ENCODE measurements around the gene DOC2B. TPM values are rescaled to one million over a fixed set of nuclear protein-coding genes. Genes with fewer than 3 reads are reported as not detected.

The DOC2B gene
- total RNA-seq, 5 donors from 2014 or later (not counting 1 experiment from before 2014, with no cell fraction given), result 0.05 to 0.16 (median 0.09) TPM; not detected in 2

DNA sequence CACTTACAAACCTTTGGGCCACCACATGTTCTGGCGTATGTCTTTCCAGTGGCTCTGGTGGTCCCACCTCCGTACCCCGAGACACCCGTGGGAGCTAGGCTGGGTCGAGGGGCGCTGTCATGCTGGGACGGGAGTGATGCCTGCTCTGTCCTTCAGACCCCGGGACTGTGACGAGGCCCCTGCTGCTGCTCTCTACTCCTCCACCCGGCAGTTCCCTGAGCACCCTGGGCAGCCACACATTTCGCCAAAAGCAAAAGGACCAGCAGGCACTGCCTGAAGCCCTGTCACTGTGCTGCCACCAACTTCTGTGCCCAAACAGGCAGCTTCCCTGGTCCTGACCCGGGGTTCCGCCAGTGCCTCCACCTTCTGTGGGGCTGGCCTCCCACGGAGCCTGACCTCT is 15.5 kb downstream of the DOC2B start:
- H3K4me3 ChIP-seq (ENCODE audit: control insufficient read depth in 1 of 2, extremely low read depth in 1 of 2, low read length in 1 of 2), result no peak overlapping the region
- no peak overlapping the region for H3K4me3 Mint-ChIP-seq
- no peak overlapping the region for H3K27ac ChIP-seq (ENCODE audit: low read length)
- H3K36me3 Mint-ChIP-seq, result no peaks in the 10 kb centered on the region
- DNase-seq (no peak), ATAC-seq (replicated peaks in 1 of 4) (no peak)
- no peaks in the 10 kb centered on the region for H3K4me1 ChIP-seq (ENCODE audit: control insufficient read depth in 1 of 2, extremely low read depth in 1 of 2, insufficient read depth in 2 of 2, low read length in 2 of 2)
- no peaks in the 10 kb centered on the region for H3K36me3 ChIP-seq (ENCODE audit: control insufficient read depth in 2 of 2, extremely low read depth in 1 of 2, insufficient read depth in 1 of 2, low read length in 1 of 2)
- no peaks in the 10 kb centered on the region for H3K9me3 ChIP-seq
- peaks cover 0 to 32% of the 10 kb centered on the region in 2 experiments for H3K27me3 ChIP-seq (replicated peaks in 1 of 2; ENCODE audit: control insufficient read depth in 2 of 2, extremely low read depth in 1 of 2, insufficient read depth in 2 of 2, low read length in 1 of 2)
- H3K4me1 Mint-ChIP-seq, result no peaks in the 10 kb centered on the region
- CTCF ChIA-PET, result interaction anchor here in 1 of 2 donors (1.0 kb wide), 1 partner anchor 534 kb away, joined by 3 read pairs; no protein-coding TSS in a partner anchor
- no peak overlapping the region for H3K27ac Mint-ChIP-seq
- H3K27me3 Mint-ChIP-seq, result peaks cover 2 to 5% of the 10 kb centered on the region in 2 donors
- 89% methylated on average over 14 of the region's 14 CpGs for WGBS (ENCODE audit: insufficient coverage)
- POLR2A ChIA-PET, result no interaction called here
- H3K9me3 Mint-ChIP-seq, result no peaks in the 10 kb centered on the region

DNA sequence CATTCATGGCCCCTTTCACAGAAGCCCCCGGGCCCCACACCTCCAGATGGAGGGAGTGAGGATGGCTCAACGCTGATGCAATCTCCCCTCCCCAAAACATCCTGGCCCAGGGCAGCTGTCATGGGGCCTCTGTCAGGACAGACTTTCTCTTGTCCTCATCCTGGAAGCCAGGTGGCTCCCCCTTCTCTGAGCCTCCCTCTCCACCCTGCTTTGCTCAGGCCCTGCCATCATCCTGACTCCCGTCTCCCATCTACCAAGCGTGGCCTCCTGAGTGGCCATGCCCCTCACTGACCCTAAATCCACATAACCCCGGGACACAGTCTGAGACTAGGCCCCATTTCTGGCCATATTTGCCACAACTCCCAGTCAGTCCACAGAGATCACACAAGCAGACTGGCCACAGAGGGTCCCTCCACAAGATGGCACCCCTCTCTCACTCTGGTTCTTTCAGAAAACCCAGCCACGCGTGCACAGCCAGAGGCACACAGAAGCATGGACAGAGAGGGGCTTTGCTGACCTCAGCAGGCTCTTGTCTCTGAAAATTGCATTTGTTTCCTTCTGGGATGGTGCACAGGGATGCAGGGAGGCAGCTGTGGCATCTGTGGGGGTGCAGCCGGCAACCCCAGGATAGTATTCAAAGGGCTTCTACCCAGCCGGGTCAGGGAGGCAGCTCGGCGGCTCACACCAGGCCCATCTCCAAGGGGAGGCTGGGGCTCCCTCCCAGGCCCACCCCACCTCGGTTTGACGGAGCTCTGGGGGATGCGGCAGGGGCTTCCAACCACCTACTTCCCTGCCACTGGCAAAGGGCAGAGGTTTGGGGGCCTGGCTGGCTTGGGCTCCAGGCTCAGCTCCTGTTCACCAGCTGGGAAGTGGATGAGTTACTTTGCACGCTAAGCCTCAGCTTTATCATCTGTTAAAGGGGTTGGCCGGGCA is 16.9 kb downstream of the DOC2B start:
- 72% methylated on average over 11 of the region's 16 CpGs for WGBS (ENCODE audit: insufficient coverage)

DNA sequence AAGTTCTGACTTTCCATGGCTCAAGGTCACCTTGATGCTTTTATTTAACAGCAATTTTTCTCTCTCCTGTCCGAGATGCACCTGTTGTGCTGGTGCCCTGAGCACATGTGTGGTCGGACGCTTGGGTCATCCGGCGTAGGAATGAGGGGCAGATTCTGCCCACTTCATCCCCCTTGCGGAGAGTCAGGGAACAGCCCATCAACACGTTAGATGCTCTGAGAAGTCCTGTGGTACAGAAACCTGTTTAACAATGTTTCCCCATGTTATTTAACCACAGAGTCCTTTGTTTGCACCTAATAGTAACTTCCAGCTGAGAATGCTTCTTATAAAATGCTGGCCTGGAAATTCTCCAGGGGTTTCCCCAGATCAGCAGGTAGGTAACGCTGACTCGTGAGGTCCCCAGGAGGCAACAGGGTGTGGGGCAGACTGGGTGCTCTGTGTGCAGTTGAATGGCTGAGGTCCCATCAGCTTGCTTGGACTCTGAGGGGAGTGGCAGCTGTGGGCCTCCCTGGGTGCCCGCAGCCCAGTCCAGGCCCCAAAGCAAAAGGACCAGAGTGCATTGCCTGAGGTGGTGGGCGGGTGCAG is 17.8 kb downstream of the DOC2B start:
- Mint-ChIP-seq H3K36me3 (no peaks in the 10 kb centered on the region), H3K9me3 (no peaks in the 10 kb centered on the region), H3K27me3 (peaks cover 0 to 5% of the 10 kb centered on the region in 2 donors), H3K4me3 (no peak overlapping the region), H3K4me1 (no peaks in the 10 kb centered on the region), H3K27ac (no peak overlapping the region)
- ATAC-seq (replicated peaks in 1 of 4), result no peak
- Histone ChIP-seq H3K9me3 (no peaks in the 10 kb centered on the region), H3K36me3 (ENCODE audit: control insufficient read depth in 2 of 2, extremely low read depth in 1 of 2, insufficient read depth in 1 of 2, low read length in 1 of 2) (no peaks in the 10 kb centered on the region), H3K4me1 (ENCODE audit: control insufficient read depth in 1 of 2, extremely low read depth in 1 of 2, insufficient read depth in 2 of 2, low read length in 2 of 2) (no peaks in the 10 kb centered on the region), H3K27ac (ENCODE audit: low read length) (no peak overlapping the region), H3K27me3 (replicated peaks in 1 of 2; ENCODE audit: control insufficient read depth in 2 of 2, extremely low read depth in 1 of 2, insufficient read depth in 2 of 2, low read length in 1 of 2) (peaks cover 0 to 34% of the 10 kb centered on the region in 2 experiments), H3K4me3 (ENCODE audit: control insufficient read depth in 1 of 2, extremely low read depth in 1 of 2, low read length in 1 of 2) (no peak overlapping the region)
- ChIA-PET POLR2A (no interaction called here), CTCF (no interaction called here)
- DNase-seq, result no peak
- WGBS (ENCODE audit: insufficient coverage), result 71% methylated on average over 11 of the region's 11 CpGs

More for the DNA sequence above, 16.9 kb downstream of the DOC2B start:
- peak in 18 of 35 experiments; percentile 11 to 60 (median 18) for DNase-seq
- Histone ChIP-seq H3K27ac (ENCODE audit: low read length) (no peak overlapping the region), H3K4me3 (ENCODE audit: control insufficient read depth in 1 of 2, extremely low read depth in 1 of 2, low read length in 1 of 2) (no peak overlapping the region), H3K4me1 (ENCODE audit: control insufficient read depth in 1 of 2, extremely low read depth in 1 of 2, insufficient read depth in 2 of 2, low read length in 2 of 2) (no peaks in the 10 kb centered on the region), H3K27me3 (replicated peaks in 1 of 2; ENCODE audit: control insufficient read depth in 2 of 2, extremely low read depth in 1 of 2, insufficient read depth in 2 of 2, low read length in 1 of 2) (peaks cover 0 to 34% of the 10 kb centered on the region in 2 experiments), H3K36me3 (ENCODE audit: control insufficient read depth in 2 of 2, extremely low read depth in 1 of 2, insufficient read depth in 1 of 2, low read length in 1 of 2) (no peaks in the 10 kb centered on the region), H3K9me3 (no peaks in the 10 kb centered on the region)
- H3K4me3 Mint-ChIP-seq, result no peak overlapping the region
- no peak overlapping the region for H3K27ac Mint-ChIP-seq
- H3K4me1 Mint-ChIP-seq, result no peaks in the 10 kb centered on the region
- H3K9me3 Mint-ChIP-seq, result no peaks in the 10 kb centered on the region
- ATAC-seq (replicated peaks in 1 of 4), result peak; percentile 23 to 59 (median 47)
- ChIA-PET POLR2A (no interaction called here), CTCF (interaction anchor here in 1 of 2 donors (1.0 kb wide), 1 partner anchor 536 kb away, joined by 3 read pairs; no protein-coding TSS in a partner anchor)
- H3K27me3 Mint-ChIP-seq, result peaks cover 0 to 5% of the 10 kb centered on the region in 2 donors
- no peaks in the 10 kb centered on the region for H3K36me3 Mint-ChIP-seq

DNA sequence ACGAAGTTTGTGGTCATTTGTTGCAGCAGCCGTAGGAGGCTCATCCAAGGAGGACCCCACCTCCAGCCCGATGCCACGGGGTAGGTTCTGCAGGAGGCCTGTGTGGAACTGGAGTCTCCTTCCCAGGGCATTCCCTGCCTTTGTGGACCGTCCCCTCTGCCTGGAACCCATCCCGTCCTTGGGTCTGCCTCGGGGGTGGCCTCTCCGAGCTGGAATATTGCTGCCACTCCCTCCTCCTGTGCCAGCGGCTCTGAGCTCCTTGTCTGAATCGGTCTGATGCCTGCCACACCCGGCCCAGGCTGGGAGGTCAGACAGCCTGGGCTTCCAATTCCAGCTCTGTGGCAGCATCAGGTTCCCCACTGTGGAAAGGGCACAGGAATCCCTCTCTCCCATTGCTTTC is 18.8 kb downstream of the DOC2B start:
- no peaks in the 10 kb centered on the region for H3K9me3 ChIP-seq
- peaks cover 0 to 38% of the 10 kb centered on the region in 2 experiments for H3K27me3 ChIP-seq (replicated peaks in 1 of 2; ENCODE audit: control insufficient read depth in 2 of 2, extremely low read depth in 1 of 2, insufficient read depth in 2 of 2, low read length in 1 of 2)
- Mint-ChIP-seq H3K27me3 (peaks cover 0 to 5% of the 10 kb centered on the region in 2 donors), H3K4me1 (no peaks in the 10 kb centered on the region), H3K9me3 (no peaks in the 10 kb centered on the region), H3K27ac (no peak overlapping the region), H3K4me3 (no peak overlapping the region), H3K36me3 (no peaks in the 10 kb centered on the region)
- H3K27ac ChIP-seq (ENCODE audit: low read length), result no peak overlapping the region
- ChIA-PET POLR2A (no interaction called here), CTCF (no interaction called here)
- no peaks in the 10 kb centered on the region for H3K4me1 ChIP-seq (ENCODE audit: control insufficient read depth in 1 of 2, extremely low read depth in 1 of 2, insufficient read depth in 2 of 2, low read length in 2 of 2)
- H3K4me3 ChIP-seq (ENCODE audit: control insufficient read depth in 1 of 2, extremely low read depth in 1 of 2, low read length in 1 of 2), result no peak overlapping the region
- DNase-seq (no peak), ATAC-seq (replicated peaks in 1 of 4) (no peak)
- WGBS (ENCODE audit: insufficient coverage), result 85% methylated on average over 11 of the region's 11 CpGs
- H3K36me3 ChIP-seq (ENCODE audit: control insufficient read depth in 2 of 2, extremely low read depth in 1 of 2, insufficient read depth in 1 of 2, low read length in 1 of 2), result no peaks in the 10 kb centered on the region

DNA sequence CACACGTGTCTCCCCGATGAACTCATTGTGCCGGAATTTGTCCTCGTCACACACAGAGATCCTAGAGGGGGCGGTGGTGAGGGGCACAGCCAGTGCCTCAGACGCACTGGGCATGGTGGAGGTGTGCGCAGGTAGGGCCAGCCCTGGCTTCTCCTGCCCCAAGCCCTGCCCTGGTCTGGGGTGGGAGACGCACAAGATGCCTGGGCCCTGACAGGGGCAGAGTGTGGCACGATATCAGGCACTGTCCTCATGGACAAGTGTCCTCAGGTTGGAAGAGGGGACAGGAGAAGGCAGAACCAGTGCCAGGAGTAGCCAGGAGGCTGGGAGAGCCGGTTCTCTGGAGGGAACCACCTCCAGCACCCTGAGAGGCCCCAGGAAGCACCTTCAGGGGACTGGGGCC is 20.0 kb downstream of the DOC2B start:
- CTCF ChIA-PET, result interaction anchor here in 1 of 2 donors (0.9 kb wide), 1 partner anchor 13 kb away, joined by 3 read pairs; no protein-coding TSS in a partner anchor
- DNase-seq (no peak), ATAC-seq (replicated peaks in 1 of 4) (no peak)
- Mint-ChIP-seq H3K9me3 (no peaks in the 10 kb centered on the region), H3K27me3 (peaks cover under 1 to 5% of the 10 kb centered on the region in 2 donors), H3K36me3 (no peaks in the 10 kb centered on the region), H3K4me3 (no peak overlapping the region), H3K27ac (no peak overlapping the region), H3K4me1 (no peaks in the 10 kb centered on the region)
- no peaks in the 10 kb centered on the region for H3K4me1 ChIP-seq (ENCODE audit: control insufficient read depth in 1 of 2, extremely low read depth in 1 of 2, insufficient read depth in 2 of 2, low read length in 2 of 2)
- H3K27me3 ChIP-seq (replicated peaks in 1 of 2; ENCODE audit: control insufficient read depth in 2 of 2, extremely low read depth in 1 of 2, insufficient read depth in 2 of 2, low read length in 1 of 2), result peaks cover 0 to 44% of the 10 kb centered on the region in 2 experiments
- no peaks in the 10 kb centered on the region for H3K36me3 ChIP-seq (ENCODE audit: control insufficient read depth in 2 of 2, extremely low read depth in 1 of 2, insufficient read depth in 1 of 2, low read length in 1 of 2)
- no peak overlapping the region for H3K27ac ChIP-seq (ENCODE audit: low read length)
- 86% methylated on average over 8 of the region's 10 CpGs for WGBS (ENCODE audit: insufficient coverage)
- H3K9me3 ChIP-seq, result no peaks in the 10 kb centered on the region
- POLR2A ChIA-PET, result no interaction called here
- H3K4me3 ChIP-seq (ENCODE audit: control insufficient read depth in 1 of 2, extremely low read depth in 1 of 2, low read length in 1 of 2), result no peak overlapping the region

DNA sequence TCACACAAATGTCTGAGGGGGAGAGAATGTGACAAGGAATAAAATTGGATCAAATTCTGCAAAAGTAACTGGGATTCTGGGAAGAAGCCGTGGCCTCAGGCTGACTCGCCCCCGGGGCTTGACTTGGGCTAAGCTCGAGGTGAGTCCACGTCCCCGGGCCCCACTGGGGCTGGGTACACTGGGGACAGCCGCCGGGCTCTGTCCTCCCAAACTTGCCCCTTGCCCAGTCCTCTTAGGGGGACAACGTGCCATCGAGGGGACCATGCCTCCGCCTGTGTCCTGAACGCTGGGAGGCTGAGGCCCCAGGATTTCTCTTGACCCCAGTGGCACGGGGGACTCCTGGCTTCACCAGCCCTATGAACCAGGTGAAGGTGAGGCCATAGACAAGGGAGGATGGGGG is 21.1 kb downstream of the DOC2B start:
- CTCF ChIA-PET, result no interaction called here
- no peaks in the 10 kb centered on the region for H3K9me3 Mint-ChIP-seq
- ATAC-seq (replicated peaks in 1 of 4), result no peak

More for the DNA sequence above, 21.1 kb downstream of the DOC2B start:
- no peak overlapping the region for H3K4me3 ChIP-seq (ENCODE audit: control insufficient read depth in 1 of 2, extremely low read depth in 1 of 2, low read length in 1 of 2)
- H3K9me3 ChIP-seq, result no peaks in the 10 kb centered on the region
- Mint-ChIP-seq H3K27me3 (peaks cover 2 to 5% of the 10 kb centered on the region in 2 donors), H3K4me1 (no peaks in the 10 kb centered on the region), H3K36me3 (no peaks in the 10 kb centered on the region), H3K27ac (no peak overlapping the region), H3K4me3 (no peak overlapping the region)
- peaks cover 0 to 50% of the 10 kb centered on the region in 2 experiments for H3K27me3 ChIP-seq (replicated peaks in 1 of 2; ENCODE audit: control insufficient read depth in 2 of 2, extremely low read depth in 1 of 2, insufficient read depth in 2 of 2, low read length in 1 of 2)
- H3K4me1 ChIP-seq (ENCODE audit: control insufficient read depth in 1 of 2, extremely low read depth in 1 of 2, insufficient read depth in 2 of 2, low read length in 2 of 2), result no peaks in the 10 kb centered on the region
- no peaks in the 10 kb centered on the region for H3K36me3 ChIP-seq (ENCODE audit: control insufficient read depth in 2 of 2, extremely low read depth in 1 of 2, insufficient read depth in 1 of 2, low read length in 1 of 2)
- no peak overlapping the region for H3K27ac ChIP-seq (ENCODE audit: low read length)
- WGBS (ENCODE audit: insufficient coverage), result 87% methylated on average over 13 of the region's 13 CpGs
- POLR2A ChIA-PET, result no interaction called here
- DNase-seq, result no peak
